Inflammatory macrophage treated with lipopolysaccharide for 1 hour (primary cell): ENCODE data around the gene FGD1.
A peak's percentile ranks its signal among the peaks of the same experiment; 100 is the strongest.

ENCODE experiments used
- DNase-seq, 2 donors: peaks; one replicate each; pipeline ENCODE4 v3.0.0-alpha.2; 2020 to 2022

The FGD1 gene

DNA sequence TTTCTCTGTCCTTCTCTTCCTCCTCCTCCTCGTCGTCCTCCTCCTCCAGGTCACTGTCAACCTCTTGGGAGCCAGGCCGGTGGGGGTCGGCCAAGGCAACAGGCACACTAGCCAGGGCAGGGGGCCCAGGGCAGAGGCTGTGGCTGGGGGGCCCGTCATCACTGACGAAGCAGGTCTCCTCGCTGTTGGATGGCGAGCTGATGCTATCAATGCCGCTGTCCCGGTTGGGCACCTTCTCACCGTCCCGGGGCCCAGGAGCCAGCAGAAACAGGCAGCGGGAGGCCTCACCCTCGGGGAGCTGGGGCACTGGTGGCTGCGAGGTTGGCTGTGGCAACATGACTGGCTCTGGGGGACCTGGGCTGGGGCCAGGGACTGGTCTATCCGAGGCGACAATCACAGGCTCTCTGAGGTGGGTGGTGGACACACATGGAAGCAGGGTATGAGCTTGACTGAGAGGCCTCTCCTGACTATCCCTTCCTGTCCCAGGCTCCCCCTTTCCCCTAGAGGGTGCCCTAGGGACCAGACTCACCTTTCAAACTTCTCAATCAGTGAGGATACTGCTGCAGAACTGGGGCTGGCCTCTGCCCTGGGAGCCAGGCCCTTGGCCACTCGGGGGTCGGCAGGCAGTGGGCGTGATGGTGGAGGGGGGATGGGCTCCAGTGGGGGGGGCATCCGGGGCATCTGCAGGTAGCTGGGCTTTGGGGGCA is 25.8 kb downstream of the FGD1 start:
- no peak for DNase-seq

DNA sequence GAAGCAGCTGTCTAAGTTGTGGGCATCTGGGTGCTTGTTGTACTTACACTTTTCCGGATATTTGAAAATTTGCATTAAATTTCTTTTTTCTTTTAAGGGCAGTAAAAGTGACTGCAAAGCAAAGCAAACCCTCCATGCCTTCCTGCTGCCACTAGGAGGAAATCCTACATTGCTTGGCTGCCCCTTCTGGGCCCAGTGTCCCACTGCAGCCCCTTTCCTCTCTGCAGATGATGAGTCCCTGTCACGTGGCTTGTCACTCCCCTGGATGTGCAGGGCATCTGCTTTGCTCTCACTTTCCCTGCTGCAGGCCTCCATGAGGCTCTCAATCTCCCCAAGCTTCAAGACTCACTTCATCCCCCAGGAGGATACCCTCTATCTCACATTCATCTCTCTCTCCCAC is 43.1 kb downstream of the FGD1 start:
- DNase-seq, result no peak

DNA sequence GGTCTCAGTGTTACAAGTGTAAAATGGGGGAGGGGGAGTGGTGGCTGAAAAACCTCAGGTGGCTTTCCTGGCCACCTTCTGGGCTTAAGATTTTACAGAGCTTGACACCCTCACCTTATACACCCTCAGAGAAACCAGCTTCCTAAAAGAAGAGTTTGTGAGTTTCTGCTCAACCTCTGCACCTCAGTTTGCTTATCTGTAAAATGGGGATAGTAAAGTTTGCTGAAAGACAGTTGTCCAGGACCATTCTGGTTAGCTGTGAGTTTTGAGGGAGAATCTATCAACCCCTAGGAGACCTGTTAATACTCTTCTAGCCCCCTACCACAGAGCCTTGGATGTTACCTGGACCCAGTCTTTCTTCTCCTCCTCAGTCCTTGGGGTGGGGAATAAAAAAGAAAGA is 46.1 kb downstream of the FGD1 start:
- DNase-seq, result no peak

DNA sequence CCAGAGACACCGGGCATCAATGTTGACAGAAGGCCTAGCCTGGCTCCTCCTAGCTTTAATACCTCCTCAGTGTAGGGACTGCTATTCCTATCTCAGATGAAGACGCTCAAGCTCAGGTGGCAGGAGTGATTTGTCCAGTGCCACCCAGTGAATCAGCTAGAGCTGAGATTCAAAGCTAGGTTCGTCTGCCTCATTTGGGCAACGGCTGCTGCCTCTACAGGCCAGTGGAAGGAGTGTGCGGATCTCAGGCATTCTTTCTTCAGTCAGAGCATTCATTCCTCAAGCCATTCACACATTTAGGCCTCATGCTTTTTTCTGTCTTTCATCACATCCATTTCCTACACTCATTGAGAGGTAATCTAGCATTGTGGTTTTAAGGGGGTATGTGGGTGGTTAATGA is 48.6 kb downstream of the FGD1 start:
- no peak for DNase-seq

DNA sequence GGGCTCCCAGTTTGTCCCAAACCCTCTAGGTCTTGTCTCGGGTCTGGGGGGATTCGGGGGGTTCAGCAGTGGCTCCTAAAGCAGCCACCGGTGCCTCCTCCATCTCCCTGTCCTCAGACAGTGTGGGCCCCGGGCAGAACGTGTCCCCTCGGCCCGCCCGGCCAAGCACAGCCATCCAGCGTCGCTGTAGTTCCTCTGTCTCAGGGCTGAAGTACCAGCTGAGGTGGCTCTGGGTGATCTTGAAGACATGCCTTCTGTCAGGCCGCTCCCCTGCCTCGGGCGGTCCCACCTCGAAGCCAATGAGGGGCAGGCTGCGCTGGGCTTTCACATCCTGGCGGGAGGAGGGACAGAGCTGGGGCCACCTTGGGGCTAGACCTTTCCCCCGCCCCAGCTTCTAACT is 50.0 kb downstream of the FGD1 start:
- DNase-seq, result no peak

DNA sequence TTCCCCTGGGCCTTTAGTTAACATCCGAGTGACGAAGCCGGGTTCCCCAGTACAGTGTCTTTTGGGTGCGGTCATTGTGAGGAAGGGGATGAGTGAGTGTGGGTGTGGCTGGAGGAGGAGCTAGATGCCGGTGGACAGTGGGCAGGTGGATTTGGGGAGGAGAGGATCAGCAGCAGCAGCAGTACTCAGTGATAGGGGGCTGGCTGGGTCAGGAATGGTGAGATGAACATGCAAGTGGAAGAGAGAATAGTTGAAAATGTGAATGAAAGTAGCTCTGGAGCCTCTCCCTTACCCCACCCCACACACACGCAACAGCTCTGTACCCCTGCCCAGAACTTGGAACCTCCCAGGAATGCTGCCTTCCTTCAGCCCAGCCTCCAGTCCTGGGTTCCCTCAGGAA is 51.3 kb downstream of the FGD1 start:
- no peak for DNase-seq

DNA sequence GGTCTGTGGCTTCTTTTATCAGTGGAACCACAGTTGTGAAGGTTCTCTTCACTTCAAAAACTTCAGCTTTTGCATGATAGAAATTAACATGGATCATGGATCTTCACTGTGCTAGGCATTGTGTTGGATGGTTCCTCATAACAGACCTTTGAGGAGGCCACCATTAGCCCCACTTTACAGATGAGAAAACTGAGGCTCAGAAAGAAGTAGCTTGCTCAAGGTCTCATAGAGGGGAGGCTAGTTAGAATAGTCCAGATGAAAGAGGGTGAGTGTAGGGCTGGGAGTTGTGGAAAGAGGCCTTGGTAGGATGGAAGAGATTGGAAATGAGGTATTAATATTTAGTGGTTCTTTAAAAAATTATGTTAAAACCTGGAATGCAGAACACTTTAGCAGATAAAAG is 53.2 kb downstream of the FGD1 start:
- DNase-seq, result no peak

DNA sequence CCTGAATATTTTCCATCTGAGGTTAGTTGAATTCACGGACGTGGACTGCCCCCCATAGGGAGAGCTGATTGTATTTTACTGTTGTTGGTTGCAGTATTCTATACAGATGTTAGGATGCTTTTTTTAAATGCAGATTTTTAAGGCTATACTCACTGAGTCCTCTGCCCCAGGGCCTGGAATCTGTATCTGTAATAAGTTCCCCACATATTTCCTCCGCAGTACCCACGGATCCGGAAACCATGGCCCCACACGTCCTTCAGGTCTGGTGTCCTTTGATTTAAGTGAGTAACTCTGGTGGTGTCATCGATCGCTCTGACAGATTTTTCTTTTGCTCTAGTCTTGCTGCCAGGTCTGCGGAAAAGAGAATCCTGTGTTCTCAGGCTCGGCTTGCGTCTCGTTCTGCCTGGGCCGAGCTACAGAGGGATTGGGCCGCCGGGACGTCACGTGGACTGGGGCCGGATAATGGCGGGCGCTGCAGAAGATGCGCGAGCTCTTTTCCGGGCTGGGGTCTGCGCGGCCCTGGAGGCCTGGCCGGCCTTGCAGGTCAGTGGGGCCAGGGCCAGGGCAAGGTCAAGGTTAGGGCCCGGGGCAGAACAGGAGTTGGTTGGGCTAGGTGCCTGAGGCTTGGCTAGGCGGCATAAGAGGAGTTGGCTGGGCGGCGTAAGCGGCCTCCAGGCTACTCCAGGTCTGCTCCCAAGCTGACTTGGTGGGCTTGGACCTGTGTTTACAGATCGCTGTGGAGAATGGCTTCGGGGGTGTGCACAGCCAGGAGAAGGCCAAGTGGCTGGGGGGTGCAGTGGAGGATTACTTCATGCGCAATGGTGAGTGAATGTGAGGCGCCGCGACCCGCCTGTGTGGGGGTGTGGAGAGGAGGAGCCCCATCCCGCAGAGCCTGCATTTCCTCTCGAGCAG is 55.8 kb downstream of the FGD1 start, which contains the start of gene TSR2:
Gene TSR2, plus strand, starts transcription at position 445 of the 912 bp plus-strand sequence. Its CDS starts 18 bp downstream, at position 463.
- DNase-seq, result peak; percentile 57 to 72

DNA sequence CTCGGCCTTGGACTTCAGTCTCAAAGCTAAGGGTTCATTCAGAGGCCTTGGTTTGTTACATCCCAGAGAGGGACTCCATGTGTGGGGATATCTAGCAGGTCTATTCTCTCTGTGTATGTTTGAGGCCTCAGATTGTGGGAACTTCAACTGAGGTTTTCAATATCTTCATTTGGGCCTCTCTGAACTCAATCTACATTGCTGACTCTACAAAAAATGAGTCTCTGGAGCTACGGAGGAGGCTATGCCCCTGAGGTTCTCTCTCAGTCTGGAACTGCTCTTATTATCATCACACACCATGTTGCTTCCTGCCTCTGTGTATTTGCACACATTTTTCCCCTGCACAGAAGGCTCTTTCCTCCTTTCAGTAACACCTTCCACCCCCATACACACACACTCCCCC is 60.9 kb downstream of the FGD1 start:
- DNase-seq, result no peak

DNA sequence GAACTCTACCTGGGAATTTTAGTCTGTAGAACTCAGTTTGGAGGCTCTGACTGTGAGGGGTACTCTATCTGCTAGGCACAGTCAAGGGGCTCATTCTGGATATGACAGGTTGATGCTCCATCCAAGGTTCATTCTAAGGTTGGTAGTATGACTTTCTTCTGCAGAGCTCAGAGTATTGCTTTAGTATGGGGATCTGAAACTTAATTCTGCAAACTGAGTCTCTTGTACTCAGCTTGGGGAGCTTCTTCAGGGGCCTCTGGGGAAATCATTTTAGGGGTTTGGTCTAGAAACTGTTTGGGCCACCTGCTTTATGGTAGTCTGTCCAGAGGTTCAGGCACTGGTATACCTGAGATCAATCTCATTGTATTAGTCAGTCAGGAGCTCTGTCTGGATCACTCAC is 65.5 kb downstream of the FGD1 start:
- DNase-seq, result no peak

DNA sequence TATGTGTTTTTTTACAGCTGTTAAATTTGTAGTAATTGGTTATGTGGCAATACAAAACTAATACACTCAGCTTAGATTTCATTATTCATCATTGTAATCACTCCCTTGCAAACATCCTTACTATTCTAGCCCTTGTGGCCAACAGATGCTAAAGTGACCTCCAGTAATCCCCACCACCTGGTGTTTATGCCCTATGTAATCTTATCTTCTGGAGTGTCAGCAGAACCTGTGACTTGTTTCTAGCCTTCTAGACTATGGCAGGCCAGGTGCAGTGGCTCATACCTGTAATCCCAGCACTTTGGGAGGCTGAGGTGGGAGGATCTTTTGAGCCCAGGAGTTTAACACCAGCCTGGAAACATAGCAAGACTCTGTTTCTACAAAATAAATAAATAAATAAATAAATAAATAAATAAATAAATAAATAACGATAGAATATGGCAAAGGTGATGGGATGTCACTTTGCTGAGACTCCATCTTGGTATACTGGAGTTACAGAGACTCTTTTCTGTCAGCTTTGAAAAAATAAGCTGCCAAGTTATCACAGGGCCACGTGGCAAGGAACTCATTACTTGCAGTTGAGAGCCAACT is 68.1 kb downstream of the FGD1 start:
- no peak for DNase-seq

DNA sequence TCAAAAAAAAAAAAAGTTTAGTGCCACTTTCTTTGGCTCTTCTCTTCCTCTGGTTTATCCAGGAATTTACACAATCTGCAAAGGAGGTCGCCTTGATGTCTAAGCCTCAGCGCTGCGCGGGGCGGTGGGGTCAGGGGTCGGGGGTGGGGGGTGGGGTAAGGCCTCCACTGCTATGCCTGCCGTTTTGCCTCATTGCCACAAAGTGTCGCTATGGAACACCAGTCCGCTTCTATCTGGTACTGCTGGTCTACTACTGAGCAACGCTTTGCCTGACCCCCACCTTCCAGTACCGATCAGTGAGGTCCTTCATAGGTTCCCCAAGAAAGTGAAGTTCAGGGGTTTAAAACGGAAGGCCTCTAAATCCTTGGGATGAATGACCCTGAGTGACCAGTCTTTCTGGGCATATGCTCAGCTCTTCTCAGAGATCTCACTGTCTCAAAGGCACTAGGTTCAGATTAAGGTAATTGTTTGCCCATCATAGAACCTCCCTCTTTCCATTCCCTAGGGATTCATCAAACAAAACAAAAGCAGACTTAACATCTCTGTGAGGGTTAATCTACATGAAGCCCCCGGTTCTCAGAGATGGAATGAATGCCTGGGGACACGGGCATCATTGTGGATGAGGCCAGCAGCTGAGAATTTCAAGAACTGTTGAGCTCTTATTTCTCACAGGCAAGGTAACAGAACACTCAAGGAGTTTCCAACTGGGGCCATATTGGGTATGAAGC is 72.7 kb downstream of the FGD1 start:
- DNase-seq, result no peak

DNA sequence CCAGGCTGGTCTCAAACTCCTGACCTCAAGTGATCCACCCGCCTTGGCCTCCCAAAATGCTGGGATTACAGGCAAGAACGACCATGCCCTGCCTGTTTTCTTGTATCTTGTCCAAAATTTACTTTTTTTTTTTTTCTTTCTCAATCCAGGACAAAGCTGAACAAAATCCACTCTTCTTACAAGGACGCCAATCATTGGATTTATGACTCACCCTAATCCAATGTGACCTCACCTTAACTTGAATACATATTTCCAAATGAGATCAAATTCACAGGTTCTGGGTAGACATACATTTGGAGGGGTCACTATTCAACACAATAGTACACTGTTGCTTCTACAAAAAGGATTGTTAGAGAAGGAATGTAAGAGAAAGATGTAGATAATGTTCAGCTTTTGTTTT is 73.9 kb downstream of the FGD1 start:
- DNase-seq, result no peak

DNA sequence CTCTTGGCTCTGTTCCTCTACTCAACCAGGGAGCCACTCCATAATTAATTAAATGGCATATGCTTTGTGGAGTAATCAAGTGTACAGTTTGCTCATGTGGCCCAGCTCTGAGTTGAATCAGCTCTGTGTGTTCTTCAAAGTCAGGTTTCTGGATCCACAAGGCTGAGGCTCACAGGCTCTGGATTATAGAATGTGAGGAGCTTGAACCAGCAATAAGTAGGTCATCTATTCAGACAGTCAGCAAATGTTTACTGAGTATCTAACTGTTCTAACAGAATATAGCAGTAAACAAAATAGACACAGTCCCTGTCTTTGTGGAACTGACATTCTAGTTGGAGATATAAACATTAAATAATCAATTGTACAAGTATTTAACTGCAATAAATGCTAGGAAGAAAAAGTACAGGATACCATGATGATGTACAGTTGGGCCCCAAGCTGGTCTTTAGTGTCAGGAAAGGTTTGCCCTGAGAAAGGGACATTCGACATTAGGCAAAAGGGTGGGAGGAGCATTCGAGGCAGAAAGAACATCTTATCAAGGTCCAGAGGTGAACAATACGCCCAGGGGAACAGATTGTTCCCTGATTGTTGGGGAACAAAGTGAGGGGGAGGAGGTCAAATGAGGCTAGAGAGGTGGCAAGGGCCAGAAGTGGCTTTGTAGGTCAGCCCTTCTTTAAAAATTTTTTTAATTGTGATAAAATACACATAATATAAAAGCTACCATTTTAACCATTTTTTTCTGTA is 76.3 kb downstream of the FGD1 start:
- no peak for DNase-seq

DNA sequence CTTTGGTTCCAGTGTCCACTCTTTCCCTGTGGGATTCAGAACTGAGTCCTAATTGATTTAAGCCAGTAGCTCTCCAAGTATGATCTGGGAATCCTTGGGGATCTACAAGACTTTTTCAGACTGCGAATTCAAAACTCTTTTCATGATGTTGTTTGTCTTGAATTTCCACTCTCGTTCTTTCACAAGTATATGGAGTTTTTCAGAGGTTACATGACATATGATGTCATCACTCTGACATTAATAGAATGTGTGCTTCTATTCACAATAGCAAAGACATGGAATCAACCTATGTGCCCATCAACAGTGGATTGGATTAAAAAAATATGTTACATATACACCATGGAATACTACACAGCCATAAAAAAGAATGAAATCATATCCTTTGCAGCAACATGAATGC is 79.1 kb downstream of the FGD1 start:
- DNase-seq, result no peak

DNA sequence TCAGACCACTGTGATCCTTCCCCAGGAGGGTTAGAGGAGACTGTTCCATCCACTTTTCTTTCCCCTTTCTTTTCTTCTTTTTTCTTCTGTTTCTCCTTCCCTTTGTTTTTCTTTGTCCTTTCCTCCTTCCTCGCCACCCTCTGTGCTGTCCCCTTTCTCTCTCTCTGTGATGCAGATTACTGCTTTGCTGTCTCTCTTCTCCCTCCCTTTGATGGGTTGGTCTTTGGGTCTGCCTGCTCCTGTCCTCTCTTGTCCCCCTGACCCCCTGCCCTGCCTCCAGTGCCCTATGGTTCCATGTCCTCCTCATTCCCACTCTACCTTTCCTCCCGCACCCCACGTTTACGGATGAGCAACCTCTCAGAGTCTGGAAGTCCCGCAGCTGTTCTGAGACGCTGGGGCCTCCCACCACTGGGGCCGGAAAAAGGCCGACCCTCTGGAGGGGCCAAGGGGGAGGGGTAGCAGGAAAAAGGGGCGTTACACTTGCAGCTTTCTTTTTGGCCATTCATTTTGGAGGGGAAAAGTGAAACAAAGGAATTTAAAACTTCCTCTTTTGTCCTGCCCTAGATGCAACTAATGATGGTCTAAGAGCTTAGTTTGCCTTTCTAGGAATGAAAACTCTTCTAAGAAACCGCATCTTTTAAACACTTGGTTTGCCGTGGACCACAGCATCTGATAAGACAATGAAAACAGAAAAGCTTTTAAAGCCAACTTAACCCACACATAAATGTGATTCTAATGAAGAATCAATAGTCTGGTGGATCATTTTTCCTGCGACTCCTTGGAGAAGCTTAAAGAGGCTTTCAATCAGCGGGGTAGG is 80.3 kb downstream of the FGD1 start:
- no peak for DNase-seq

DNA sequence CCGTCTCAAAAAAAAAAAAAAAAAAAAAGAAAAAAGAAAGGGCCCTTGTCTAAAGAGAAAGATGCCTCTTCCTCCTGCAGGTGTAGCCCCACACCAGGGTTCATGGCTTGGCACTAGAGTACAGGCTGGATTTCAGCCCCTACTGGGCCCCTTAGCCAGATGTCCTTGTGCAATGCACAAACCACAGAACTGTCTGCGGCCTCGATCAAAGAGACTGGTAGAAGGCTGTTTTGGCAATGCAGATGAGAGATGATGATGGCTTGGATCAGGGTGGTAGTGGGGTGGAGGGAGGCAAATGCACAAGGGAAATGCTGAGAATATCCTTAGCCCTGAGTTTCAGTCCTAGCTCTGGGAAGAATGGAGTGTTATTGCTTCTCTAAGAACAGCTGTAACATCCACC is 82.3 kb downstream of the FGD1 start:
- DNase-seq, result no peak

DNA sequence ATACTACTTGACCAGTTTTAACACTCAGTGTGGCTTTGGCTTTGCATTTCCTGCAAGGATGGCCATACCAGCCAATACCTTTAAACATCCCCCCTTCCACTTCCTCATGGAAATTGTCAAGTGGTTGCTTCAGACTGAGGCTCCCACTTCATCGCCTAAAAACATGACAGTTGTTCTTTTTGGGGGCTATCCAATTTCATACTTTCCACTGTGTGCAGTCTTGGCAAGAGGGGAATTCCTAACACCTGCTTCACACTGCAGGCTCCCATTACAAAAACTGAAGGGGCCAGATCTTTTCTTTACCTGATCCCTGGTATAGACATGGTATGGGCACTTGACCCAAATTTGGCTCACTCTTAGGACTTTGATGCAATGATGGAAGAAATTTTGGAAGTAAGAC is 84.3 kb downstream of the FGD1 start:
- no peak for DNase-seq

DNA sequence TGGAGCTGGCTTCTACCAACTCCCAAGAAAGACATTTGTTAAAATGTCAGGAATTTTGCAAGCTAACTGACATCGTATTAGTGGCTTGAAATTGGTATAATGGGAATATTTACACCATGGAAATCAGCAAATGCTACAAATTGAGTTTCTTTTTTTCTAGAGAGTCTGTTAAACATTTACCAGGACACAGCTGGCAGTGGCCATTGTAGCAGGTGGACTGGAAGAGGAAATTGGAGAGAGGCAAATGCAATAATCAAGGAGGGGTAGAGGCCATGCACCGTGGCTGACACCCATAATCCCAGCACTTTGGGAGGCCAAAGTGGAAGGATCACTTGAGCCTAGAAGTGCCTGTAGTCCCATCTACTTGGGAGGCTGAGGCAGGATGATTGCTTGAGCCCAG is 88.8 kb downstream of the FGD1 start:
- no peak for DNase-seq

DNA sequence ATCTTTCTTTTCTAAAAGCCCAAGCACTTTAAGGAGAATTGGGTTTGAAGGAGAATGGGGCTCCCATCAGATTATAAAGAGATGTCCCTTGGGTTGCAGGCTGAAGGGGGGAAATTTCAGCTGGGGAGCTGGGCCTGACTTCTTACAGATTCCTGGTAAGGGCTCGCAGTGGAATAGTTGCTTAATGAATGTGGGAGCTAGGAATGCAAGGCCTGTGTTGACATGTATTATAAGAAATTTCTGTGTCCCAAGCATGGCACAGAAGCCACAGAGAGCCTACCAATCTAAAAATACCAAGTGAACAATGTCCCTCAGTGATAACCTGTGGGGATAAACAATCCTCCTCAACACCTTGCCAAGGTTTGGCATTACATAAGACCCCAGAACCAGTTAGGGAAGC is 98.9 kb downstream of the FGD1 start:
- no peak for DNase-seq
